ENCODE measurements around the gene DHX35. TPM values are rescaled to one million over a fixed set of nuclear protein-coding genes. Genes with fewer than 3 reads are reported as not detected.

DHX35 gene
- total and polyA plus RNA-seq, 10 of the 15 experiments (the other 5 are each of a cell fraction or from before 2014, with no cell fraction given) = 4.3 to 21.6 (median 14.9) TPM

DNA sequence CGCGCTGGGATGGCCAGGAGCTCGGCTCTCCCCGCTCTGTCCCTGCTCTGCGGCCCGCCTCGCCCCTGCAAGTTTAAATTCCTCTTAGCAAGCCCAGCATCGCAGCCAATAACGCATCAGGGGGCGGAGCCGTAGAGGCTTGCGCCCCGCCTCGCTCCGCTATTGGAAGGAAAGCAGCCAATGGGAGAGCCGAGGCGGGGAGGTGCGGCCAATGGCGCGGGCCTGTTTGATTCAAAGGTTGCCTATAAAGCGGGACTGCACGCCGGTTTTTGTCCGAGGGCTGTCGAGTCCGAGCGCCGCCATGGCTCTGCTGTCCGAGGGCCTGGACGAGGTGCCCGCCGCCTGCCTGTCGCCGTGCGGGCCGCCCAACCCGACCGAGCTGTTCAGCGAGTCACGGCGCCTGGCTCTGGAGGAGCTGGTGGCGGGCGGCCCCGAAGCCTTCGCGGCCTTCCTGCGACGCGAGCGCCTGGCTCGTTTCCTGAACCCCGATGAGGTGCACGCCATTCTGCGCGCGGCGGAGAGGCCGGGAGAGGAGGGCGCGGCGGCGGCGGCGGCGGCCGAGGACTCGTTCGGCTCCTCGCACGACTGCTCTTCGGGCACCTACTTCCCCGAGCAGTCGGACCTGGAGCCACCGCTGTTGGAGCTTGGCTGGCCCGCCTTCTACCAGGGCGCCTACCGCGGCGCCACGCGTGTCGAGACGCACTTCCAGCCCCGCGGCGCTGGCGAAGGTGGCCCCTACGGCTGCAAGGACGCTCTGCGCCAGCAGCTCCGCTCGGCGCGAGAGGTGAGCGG, 35.8 kb upstream of the DHX35 start, which contains the start of gene FAM83D (continued):
- TF ChIP-seq, protein P1, sequence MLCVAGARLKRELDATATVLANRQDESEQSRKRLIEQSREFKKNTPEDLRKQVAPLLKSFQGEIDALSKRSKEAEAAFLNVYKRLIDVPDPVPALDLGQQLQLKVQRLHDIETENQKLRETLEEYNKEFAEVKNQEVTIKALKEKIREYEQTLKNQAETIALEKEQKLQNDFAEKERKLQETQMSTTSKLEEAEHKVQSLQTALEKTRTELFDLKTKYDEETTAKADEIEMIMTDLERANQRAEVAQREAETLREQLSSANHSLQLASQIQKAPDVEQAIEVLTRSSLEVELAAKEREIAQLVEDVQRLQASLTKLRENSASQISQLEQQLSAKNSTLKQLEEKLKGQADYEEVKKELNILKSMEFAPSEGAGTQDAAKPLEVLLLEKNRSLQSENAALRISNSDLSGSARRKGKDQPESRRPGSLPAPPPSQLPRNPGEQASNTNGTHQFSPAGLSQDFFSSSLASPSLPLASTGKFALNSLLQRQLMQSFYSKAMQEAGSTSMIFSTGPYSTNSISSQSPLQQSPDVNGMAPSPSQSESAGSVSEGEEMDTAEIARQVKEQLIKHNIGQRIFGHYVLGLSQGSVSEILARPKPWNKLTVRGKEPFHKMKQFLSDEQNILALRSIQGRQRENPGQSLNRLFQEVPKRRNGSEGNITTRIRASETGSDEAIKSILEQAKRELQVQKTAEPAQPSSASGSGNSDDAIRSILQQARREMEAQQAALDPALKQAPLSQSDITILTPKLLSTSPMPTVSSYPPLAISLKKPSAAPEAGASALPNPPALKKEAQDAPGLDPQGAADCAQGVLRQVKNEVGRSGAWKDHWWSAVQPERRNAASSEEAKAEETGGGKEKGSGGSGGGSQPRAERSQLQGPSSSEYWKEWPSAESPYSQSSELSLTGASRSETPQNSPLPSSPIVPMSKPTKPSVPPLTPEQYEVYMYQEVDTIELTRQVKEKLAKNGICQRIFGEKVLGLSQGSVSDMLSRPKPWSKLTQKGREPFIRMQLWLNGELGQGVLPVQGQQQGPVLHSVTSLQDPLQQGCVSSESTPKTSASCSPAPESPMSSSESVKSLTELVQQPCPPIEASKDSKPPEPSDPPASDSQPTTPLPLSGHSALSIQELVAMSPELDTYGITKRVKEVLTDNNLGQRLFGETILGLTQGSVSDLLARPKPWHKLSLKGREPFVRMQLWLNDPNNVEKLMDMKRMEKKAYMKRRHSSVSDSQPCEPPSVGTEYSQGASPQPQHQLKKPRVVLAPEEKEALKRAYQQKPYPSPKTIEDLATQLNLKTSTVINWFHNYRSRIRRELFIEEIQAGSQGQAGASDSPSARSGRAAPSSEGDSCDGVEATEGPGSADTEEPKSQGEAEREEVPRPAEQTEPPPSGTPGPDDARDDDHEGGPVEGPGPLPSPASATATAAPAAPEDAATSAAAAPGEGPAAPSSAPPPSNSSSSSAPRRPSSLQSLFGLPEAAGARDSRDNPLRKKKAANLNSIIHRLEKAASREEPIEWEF (IDR thresholded peaks at IDR 0.05; ENCODE audit: insufficient replicate concordance, low read depth, low read length) = no peak
- TF ChIP-seq SUZ12 (IDR thresholded peaks at IDR 0.05; ENCODE audit: unreplicated experiment) (no peak), ZNF217 (IDR thresholded peaks at IDR 0.05) (no peak), CHD2 (IDR thresholded peaks at IDR 0.05; ENCODE audit: borderline replicate concordance, low read depth, low read length) (peak; percentile 80; the same call in 1 of the 2 replicates), KLF5 (IDR thresholded peaks at IDR 0.05; ENCODE audit: partially characterized antibody) (no peak), JUND (IDR thresholded peaks at IDR 0.05; ENCODE audit: low read depth, low read length) (no peak), CREB1 (IDR thresholded peaks at IDR 0.05; ENCODE audit: low read depth) (peak; percentile 69; the same call in 1 of the 2 replicates), KDM1A (IDR thresholded peaks at IDR 0.05; ENCODE audit: borderline replicate concordance) (no peak), NFIC (IDR thresholded peaks at IDR 0.05; ENCODE audit: low read depth, low read length) (no peak), YY1 (IDR thresholded peaks at IDR 0.05; ENCODE audit: low read depth, low read length) (peak; percentile 79), FOXM1 (IDR thresholded peaks at IDR 0.05; ENCODE audit: low read depth, low read length) (peak; percentile 99), SUPT20H (IDR thresholded peaks at IDR 0.05; ENCODE audit: borderline replicate concordance, control insufficient read depth, low read depth, low read length) (no peak), SIX5 (IDR thresholded peaks at IDR 0.05; ENCODE audit: low read depth, low read length, severe bottlenecking) (no peak), EED (IDR thresholded peaks at IDR 0.05; ENCODE audit: low read depth) (no peak), WRNIP1 (IDR thresholded peaks at IDR 0.05; ENCODE audit: borderline replicate concordance, low read depth, low read length) (no peak), PAX5 (IDR thresholded peaks at IDR 0.05; ENCODE audit: borderline replicate concordance, low read depth, low read length) (no peak; the same call in 1 of the 2 replicates), TCF3 (IDR thresholded peaks at IDR 0.05; ENCODE audit: borderline replicate concordance, insufficient read depth, low read depth, low read length) (peak; percentile 72), RELA (IDR thresholded peaks at IDR 0.05; ENCODE audit: borderline replicate concordance, partially characterized antibody) (no peak), KAT2A (conservative IDR thresholded peaks at IDR 0.05; ENCODE audit: control insufficient read depth, low read depth, low read length) (no peak)
- TF ChIP-seq, protein P2, sequence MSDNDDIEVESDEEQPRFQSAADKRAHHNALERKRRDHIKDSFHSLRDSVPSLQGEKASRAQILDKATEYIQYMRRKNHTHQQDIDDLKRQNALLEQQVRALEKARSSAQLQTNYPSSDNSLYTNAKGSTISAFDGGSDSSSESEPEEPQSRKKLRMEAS (IDR thresholded peaks at IDR 0.05; ENCODE audit: low read depth, low read length) = peak; percentile 59; the same call in 1 of the 2 replicates
- TF ChIP-seq, protein P3, sequence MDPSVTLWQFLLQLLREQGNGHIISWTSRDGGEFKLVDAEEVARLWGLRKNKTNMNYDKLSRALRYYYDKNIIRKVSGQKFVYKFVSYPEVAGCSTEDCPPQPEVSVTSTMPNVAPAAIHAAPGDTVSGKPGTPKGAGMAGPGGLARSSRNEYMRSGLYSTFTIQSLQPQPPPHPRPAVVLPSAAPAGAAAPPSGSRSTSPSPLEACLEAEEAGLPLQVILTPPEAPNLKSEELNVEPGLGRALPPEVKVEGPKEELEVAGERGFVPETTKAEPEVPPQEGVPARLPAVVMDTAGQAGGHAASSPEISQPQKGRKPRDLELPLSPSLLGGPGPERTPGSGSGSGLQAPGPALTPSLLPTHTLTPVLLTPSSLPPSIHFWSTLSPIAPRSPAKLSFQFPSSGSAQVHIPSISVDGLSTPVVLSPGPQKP (IDR thresholded peaks at IDR 0.05; ENCODE audit: low read depth, low read length) = peak; percentile 34; the same call in 1 of the 2 replicates
- TF ChIP-seq, protein P4, sequence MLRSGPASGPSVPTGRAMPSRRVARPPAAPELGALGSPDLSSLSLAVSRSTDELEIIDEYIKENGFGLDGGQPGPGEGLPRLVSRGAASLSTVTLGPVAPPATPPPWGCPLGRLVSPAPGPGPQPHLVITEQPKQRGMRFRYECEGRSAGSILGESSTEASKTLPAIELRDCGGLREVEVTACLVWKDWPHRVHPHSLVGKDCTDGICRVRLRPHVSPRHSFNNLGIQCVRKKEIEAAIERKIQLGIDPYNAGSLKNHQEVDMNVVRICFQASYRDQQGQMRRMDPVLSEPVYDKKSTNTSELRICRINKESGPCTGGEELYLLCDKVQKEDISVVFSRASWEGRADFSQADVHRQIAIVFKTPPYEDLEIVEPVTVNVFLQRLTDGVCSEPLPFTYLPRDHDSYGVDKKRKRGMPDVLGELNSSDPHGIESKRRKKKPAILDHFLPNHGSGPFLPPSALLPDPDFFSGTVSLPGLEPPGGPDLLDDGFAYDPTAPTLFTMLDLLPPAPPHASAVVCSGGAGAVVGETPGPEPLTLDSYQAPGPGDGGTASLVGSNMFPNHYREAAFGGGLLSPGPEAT (IDR thresholded peaks at IDR 0.05; ENCODE audit: low read depth) = no peak
